Gastroesophageal sphincter (tissue), 3 donors: ENCODE measurements around the gene ST8SIA6.

Experiments used
- EP300 ChIP-seq: sonication (generic); formaldehyde crosslinking; IDR thresholded peaks from one replicate; pipeline ENCODE4 v1.6.1; 2017; ENCODE audit warnings: antibody characterized with exemption, mild to moderate bottlenecking
- POLR2A ChIP-seq, 2 donors: fragments of 450-650 bp; IDR thresholded peaks; one replicate each; pipeline ENCODE4 v1.6.1; 2017; ENCODE audit warnings: antibody characterized with exemption in 2 of 2, mild to moderate bottlenecking in 2 of 2, moderate library complexity in 1 of 2
- POLR2AphosphoS5 ChIP-seq: sonication (generic); formaldehyde crosslinking; IDR thresholded peaks from one replicate; pipeline ENCODE4 v1.6.1; 2017; ENCODE audit warnings: antibody characterized with exemption
- TF ChIP-seq, protein P1 (sequence below), 4 experiments: fragments of 200-600 bp in 2 of 4; fragments of 450-650 bp in 2 of 4; sonication (generic) in 1 of 4; IDR thresholded peaks; one replicate each; pipeline ENCODE4 v1.5.1; 2017 to 2019; ENCODE audit warnings: antibody characterized with exemption in 4 of 4, mild to moderate bottlenecking in 2 of 4, moderate library complexity in 2 of 4

- TF ChIP-seq, protein P1, sequence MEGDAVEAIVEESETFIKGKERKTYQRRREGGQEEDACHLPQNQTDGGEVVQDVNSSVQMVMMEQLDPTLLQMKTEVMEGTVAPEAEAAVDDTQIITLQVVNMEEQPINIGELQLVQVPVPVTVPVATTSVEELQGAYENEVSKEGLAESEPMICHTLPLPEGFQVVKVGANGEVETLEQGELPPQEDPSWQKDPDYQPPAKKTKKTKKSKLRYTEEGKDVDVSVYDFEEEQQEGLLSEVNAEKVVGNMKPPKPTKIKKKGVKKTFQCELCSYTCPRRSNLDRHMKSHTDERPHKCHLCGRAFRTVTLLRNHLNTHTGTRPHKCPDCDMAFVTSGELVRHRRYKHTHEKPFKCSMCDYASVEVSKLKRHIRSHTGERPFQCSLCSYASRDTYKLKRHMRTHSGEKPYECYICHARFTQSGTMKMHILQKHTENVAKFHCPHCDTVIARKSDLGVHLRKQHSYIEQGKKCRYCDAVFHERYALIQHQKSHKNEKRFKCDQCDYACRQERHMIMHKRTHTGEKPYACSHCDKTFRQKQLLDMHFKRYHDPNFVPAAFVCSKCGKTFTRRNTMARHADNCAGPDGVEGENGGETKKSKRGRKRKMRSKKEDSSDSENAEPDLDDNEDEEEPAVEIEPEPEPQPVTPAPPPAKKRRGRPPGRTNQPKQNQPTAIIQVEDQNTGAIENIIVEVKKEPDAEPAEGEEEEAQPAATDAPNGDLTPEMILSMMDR (IDR thresholded peaks at IDR 0.05): no peak
- TF ChIP-seq POLR2A (IDR thresholded peaks at IDR 0.05) (no peak), EP300 (no peak), POLR2AphosphoS5 (no peak)
Observed at GRCh38 chr10:17479822-17480221, 25.4 kb upstream of the ST8SIA6 start.
